Metanephros (tissue), 1 donor: Measurements from ENCODE around the gene MYEF2. TPM values are rescaled to one million over a fixed set of nuclear protein-coding genes. Genes with fewer than 3 reads are reported as not detected.

Experiments
- total RNA-seq: library from RNA; depleted of rRNA; stranded (reverse); fragments of >200 nt; gene quantifications from one replicate; pipeline ENCODE4 v1.2.3, GENCODE V29; 2014

Gene MYEF2, protein sequence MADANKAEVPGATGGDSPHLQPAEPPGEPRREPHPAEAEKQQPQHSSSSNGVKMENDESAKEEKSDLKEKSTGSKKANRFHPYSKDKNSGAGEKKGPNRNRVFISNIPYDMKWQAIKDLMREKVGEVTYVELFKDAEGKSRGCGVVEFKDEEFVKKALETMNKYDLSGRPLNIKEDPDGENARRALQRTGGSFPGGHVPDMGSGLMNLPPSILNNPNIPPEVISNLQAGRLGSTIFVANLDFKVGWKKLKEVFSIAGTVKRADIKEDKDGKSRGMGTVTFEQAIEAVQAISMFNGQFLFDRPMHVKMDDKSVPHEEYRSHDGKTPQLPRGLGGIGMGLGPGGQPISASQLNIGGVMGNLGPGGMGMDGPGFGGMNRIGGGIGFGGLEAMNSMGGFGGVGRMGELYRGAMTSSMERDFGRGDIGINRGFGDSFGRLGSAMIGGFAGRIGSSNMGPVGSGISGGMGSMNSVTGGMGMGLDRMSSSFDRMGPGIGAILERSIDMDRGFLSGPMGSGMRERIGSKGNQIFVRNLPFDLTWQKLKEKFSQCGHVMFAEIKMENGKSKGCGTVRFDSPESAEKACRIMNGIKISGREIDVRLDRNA
- 33.2 TPM for total RNA-seq

DNA sequence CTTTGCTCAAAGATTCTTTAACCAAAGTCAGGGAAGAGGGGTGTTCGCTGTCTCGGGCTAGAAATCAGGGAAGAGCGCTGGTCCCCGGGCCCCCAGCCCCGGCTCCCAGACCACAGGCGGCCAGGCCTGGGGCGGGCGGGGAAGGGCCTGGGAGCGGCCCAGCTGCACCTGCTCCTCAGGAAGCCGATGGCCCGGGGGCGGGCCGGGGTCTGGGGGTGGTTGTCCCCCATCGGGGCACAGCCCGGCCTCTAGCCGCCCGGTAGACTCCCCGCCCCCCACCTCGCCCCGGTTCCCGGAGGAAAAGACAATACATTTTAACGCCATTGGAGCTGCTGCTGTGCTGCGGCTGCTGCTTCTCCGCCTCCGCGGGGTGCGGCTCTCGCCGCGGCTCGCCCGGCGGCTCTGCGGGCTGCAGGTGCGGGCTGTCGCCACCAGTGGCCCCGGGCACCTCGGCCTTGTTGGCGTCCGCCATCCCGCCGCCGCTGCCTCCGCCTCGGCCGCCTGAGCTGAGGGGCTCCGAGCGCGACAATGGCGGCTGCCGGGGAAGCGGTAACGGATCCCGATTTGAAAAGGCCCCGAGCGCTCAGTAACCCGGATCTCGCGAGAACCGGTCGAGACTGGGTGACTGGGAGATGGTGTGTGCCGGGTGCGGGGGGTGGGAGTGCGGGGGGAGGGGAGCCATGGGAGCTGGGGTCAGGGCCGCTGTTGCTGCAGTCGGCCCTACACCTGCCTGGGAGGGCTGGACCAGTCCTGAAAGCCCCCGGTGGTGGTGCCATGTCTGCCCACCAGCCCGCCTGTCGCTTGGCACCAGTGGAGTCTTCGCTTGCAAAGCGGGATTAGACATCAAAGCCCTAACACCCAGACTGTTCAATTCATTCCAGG, at the start of gene MYEF2:
TSS of gene MYEF2 (minus strand) at position 530 of the 882 bp plus-strand sequence. CDS start at position 472, 58 bp downstream.

DNA sequence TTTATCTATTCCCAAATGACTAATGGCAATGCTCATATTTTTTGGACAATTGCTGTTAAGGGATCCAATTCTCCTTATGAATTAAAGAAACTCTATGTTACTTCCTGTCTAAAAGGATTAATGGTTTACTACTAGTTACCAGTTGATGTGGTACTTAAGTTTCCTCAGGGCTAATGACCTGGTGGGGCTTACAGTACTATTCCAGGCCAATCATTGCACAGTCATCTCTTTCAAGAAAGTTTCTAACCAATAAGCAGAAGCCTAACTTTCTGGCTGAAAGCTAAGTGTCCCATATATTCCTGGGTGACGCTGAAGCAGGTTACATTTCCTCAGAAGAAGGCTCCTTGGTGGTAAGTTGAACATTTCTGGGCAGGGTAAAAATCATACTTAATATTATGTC, 27.9 kb upstream of the MYEF2 start, which contains the start of gene SLC12A1:
TSS of gene SLC12A1 (plus strand) at position 322 of the 400 bp plus-strand sequence. CDS start 1,418 bp downstream, outside the sequence.

GRCh38 chr15:48191574-48192225, 13.6 kb upstream of the MYEF2 start, which contains the start of gene CTXN2:
Gene CTXN2, plus strand, starts transcription at chr15:48191665. Its CDS starts 9,636 bp downstream, at chr15:48201301.

DNA sequence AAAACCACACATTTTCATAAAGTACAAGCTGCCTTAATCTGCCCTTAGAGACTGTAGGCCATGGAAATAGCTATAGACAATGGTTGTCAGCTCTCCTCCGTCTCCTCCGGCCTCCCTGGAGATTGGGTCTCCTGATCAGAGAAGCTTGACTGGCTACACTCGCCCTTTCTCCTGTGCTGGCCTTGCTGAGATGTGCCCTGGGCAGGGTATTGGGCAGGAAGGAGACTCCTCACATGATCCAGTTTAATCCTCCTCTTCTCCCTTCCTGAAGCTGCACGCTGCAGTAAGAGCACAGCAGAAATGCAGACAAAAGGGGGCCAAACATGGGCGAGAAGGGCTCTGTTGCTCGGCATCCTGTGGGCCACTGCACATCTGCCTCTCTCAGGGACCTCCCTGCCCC, 57.4 kb downstream of the MYEF2 start, which contains the start of gene SLC24A5:
TSS of gene SLC24A5 (plus strand) at position 246 of the 400 bp plus-strand sequence. CDS start at position 301, 55 bp downstream.

Other genes with a start within 250 kb of the MYEF2 start
- gene SLC24A5, start 57.3 kb downstream of the MYEF2 start, total RNA-seq: 0.18 TPM
- not detected for gene CTXN2, start 13.4 kb upstream of the MYEF2 start, total RNA-seq
- gene SLC12A1, start 28.0 kb upstream of the MYEF2 start, total RNA-seq: 578 TPM
- 97.3 TPM for gene DUT, start 153.1 kb upstream of the MYEF2 start, total RNA-seq